ENCODE measurements around the gene FMNL2. TPM values are rescaled to one million over a fixed set of nuclear protein-coding genes. Genes with fewer than 3 reads are reported as not detected.

Gene FMNL2
- total RNA-seq, 1 experiment from 2014 or later: 38.2 TPM

GRCh38 chr2:152407806-152408205 lies 72.8 kb downstream of the FMNL2 start:
- Mint-ChIP-seq H3K27ac (ENCODE audit: unreplicated experiment) (peak overlapping the region; percentile 54), H3K36me3 (ENCODE audit: insufficient read depth, unreplicated experiment) (peaks cover 7% of the 10 kb centered on the region), H3K4me1 (ENCODE audit: low read depth, unreplicated experiment) (peaks cover 53% of the 10 kb centered on the region), H3K27me3 (ENCODE audit: insufficient read depth, unreplicated experiment) (no peaks in the 10 kb centered on the region), H3K9me3 (ENCODE audit: unreplicated experiment) (no peaks in the 10 kb centered on the region), H3K4me3 (ENCODE audit: unreplicated experiment) (no peak overlapping the region)
- DNase-seq: no peak
- H3K36me3 ChIP-seq (ENCODE audit: control insufficient read depth, insufficient read depth, low read length): no peaks in the 10 kb centered on the region
- no peak for TF ChIP-seq CTCF (IDR thresholded peaks at IDR 0.05; ENCODE audit: insufficient read depth in 1 of 2, low read depth in 1 of 2, low read length in 1 of 2, severe bottlenecking in 1 of 2, unreplicated experiment in 1 of 2)
- H3K27me3 ChIP-seq (replicated peaks; ENCODE audit: control insufficient read depth, insufficient read depth, low read length): no peaks in the 10 kb centered on the region
- ChIA-PET CTCF (no interaction called here), POLR2A (no interaction called here)
- intact Hi-C loops (cut with micrococcal nuclease; ENCODE audit: unreplicated experiment): no loop called here
- no peaks in the 10 kb centered on the region for H3K9me3 ChIP-seq
- peaks cover 34% of the 10 kb centered on the region for H3K4me1 ChIP-seq
- H3K4me3 ChIP-seq (ENCODE audit: low read depth, low read length): no peak overlapping the region
- BruUV-seq (replicated peaks): no TSS peak

DNA sequence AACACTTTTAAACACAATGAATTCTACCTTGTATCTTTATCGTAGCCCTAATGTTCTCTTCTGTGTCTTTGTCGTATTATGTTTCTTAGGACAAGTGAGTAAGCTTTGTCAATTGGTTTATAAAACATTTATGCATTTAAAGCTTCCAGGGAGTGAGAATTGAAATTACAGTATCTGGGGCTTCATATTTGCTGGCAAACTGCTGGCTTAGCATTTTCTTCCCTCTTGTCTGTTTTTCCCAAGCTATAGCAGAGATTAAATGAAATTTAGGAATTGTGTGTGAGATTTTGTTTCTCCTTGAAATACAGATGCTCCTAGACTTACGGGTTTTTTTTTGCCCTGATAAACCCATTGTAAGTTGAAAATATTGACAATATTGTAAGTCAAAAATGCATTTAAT lies 73.3 kb downstream of the FMNL2 start:
- H3K36me3 Mint-ChIP-seq (ENCODE audit: insufficient read depth, unreplicated experiment): peaks cover 3% of the 10 kb centered on the region
- H3K27ac Mint-ChIP-seq (ENCODE audit: unreplicated experiment): no peak overlapping the region
- H3K4me1 ChIP-seq: peaks cover 35% of the 10 kb centered on the region
- ChIA-PET CTCF (no interaction called here), POLR2A (no interaction called here)
- no peak overlapping the region for H3K4me3 ChIP-seq (ENCODE audit: low read depth, low read length)
- H3K4me3 Mint-ChIP-seq (ENCODE audit: unreplicated experiment): no peak overlapping the region
- H3K36me3 ChIP-seq (ENCODE audit: control insufficient read depth, insufficient read depth, low read length): no peaks in the 10 kb centered on the region
- H3K9me3 Mint-ChIP-seq (ENCODE audit: unreplicated experiment): no peaks in the 10 kb centered on the region
- no peak for DNase-seq
- peaks cover 53% of the 10 kb centered on the region for H3K4me1 Mint-ChIP-seq (ENCODE audit: low read depth, unreplicated experiment)
- intact Hi-C loops (cut with micrococcal nuclease; ENCODE audit: unreplicated experiment): no loop called here
- no peaks in the 10 kb centered on the region for H3K27me3 ChIP-seq (replicated peaks; ENCODE audit: control insufficient read depth, insufficient read depth, low read length)
- H3K27me3 Mint-ChIP-seq (ENCODE audit: insufficient read depth, unreplicated experiment): no peaks in the 10 kb centered on the region
- BruUV-seq (replicated peaks): no TSS peak
- no peak for TF ChIP-seq CTCF (IDR thresholded peaks at IDR 0.05; ENCODE audit: insufficient read depth in 1 of 2, low read depth in 1 of 2, low read length in 1 of 2, severe bottlenecking in 1 of 2, unreplicated experiment in 1 of 2)
- H3K9me3 ChIP-seq: no peaks in the 10 kb centered on the region

- H3K36me3 ChIP-seq (ENCODE audit: control insufficient read depth, insufficient read depth, low read length): no peaks in the 10 kb centered on the region
- intact Hi-C loops (cut with micrococcal nuclease; ENCODE audit: unreplicated experiment): no loop called here
Measured at GRCh38 chr2:152409386-152410164, 74.6 kb downstream of the FMNL2 start.

More at GRCh38 chr2:152409386-152410164, 74.6 kb downstream of the FMNL2 start:
- Histone ChIP-seq H3K4me3 (ENCODE audit: low read depth, low read length) (no peak overlapping the region), H3K27me3 (replicated peaks; ENCODE audit: control insufficient read depth, insufficient read depth, low read length) (no peaks in the 10 kb centered on the region), H3K9me3 (no peaks in the 10 kb centered on the region), H3K4me1 (peaks cover 45% of the 10 kb centered on the region)
- ChIA-PET CTCF (interaction anchor here (0.5 kb wide), 1 partner anchor 57 kb away, joined by 3 read pairs; no protein-coding TSS in a partner anchor), POLR2A (no interaction called here)
- no peak for DNase-seq
- H3K27ac Mint-ChIP-seq (ENCODE audit: unreplicated experiment): no peak overlapping the region
- TF ChIP-seq CTCF (IDR thresholded peaks at IDR 0.05; ENCODE audit: insufficient read depth in 1 of 2, low read depth in 1 of 2, low read length in 1 of 2, severe bottlenecking in 1 of 2, unreplicated experiment in 1 of 2): no peak
- no TSS peak for BruUV-seq (replicated peaks)
- H3K27me3 Mint-ChIP-seq (ENCODE audit: insufficient read depth, unreplicated experiment): no peaks in the 10 kb centered on the region
- no peaks in the 10 kb centered on the region for H3K36me3 Mint-ChIP-seq (ENCODE audit: insufficient read depth, unreplicated experiment)
- H3K4me1 Mint-ChIP-seq (ENCODE audit: low read depth, unreplicated experiment): peaks cover 60% of the 10 kb centered on the region
- H3K4me3 Mint-ChIP-seq (ENCODE audit: unreplicated experiment): no peak overlapping the region
- no peaks in the 10 kb centered on the region for H3K9me3 Mint-ChIP-seq (ENCODE audit: unreplicated experiment)
